Heart right ventricle (tissue), 16 donors: Measurements from ENCODE around the gene CASP9. TPM values are rescaled to one million over a fixed set of nuclear protein-coding genes. Genes with fewer than 3 reads are reported as not detected.
"Not testable (repeated sequence)": the region's sequence is repeated elsewhere in the genome, so short reads cannot be mapped to it uniquely, and the experiment has no call there.

Experiments used
- ATAC-seq, 8 donors: fragments of 200-7000 bp; cut with Tn5 transposase; one replicate each; pipeline ENCODE4 v1.9.1; 2020; ENCODE audit warnings: mild to moderate bottlenecking in 8 of 8, moderate library complexity in 8 of 8, moderate number of reproducible peaks in 1 of 8
- DNase-seq, 2 donors: peaks; one replicate each; pipeline ENCODE4 v3.0.0-alpha.2; 2020
- H3K27ac ChIP-seq, 10 donors: fragments of 200-600 bp; sonication (generic) in 2 of 10; one replicate each; pipeline versions ENCODE4 v1.5.0 to v1.8.0; 2020 to 2022; ENCODE audit warnings: mild to moderate bottlenecking in 3 of 10
- H3K27me3 ChIP-seq, 7 donors: fragments of 200-600 bp; one replicate each; pipeline ENCODE4 v1.8.0; 2021 to 2022; ENCODE audit warnings: mild to moderate bottlenecking in 2 of 7
- H3K36me3 ChIP-seq, 9 donors: fragments of 200-600 bp; sonication (generic) in 1 of 9; one replicate each; pipeline versions ENCODE4 v1.5.0 to v1.8.0; 2020 to 2022; ENCODE audit warnings: mild to moderate bottlenecking in 2 of 9
- H3K4me1 ChIP-seq, 9 donors: fragments of 200-600 bp; sonication (generic) in 1 of 9; one replicate each; pipeline versions ENCODE4 v1.5.0 to v1.8.0; 2020 to 2022; ENCODE audit warnings: mild to moderate bottlenecking in 4 of 9
- H3K4me3 ChIP-seq, 10 donors: fragments of 200-600 bp; sonication (generic) in 2 of 10; one replicate each; pipeline versions ENCODE4 v1.5.0 to v1.8.0; 2020 to 2022; ENCODE audit warnings: mild to moderate bottlenecking in 7 of 10, moderate library complexity in 2 of 10
- H3K9me3 ChIP-seq, 11 donors: fragments of 200-600 bp in 10 of 11; sonication (generic) in 2 of 11; one replicate each; pipeline versions ENCODE4 v1.5.0 to v1.8.0; 2013 to 2022; ENCODE audit warnings: mild to moderate bottlenecking in 2 of 11, control low read depth in 1 of 11, moderate library complexity in 1 of 11
- CTCF ChIP-seq, 9 donors: fragments of 200-600 bp; sonication (generic) in 2 of 9; IDR thresholded peaks; one replicate each; pipeline versions ENCODE4 v1.5.0 to v1.8.0; 2021 to 2022; ENCODE audit warnings: antibody characterized with exemption in 9 of 9, mild to moderate bottlenecking in 5 of 9, moderate library complexity in 1 of 9
- WGBS, 2 donors: extraction: QIAGEN DNeasy Blood & Tissue Kit; methylation state at CpG; one replicate each; pipeline ENCODE4 v1.1.7; 2013; ENCODE audit warnings: inconsistent platforms in 1 of 2; 5-methylcytosine and 5-hydroxymethylcytosine counted together
- intact Hi-C, 10 donors: fragments of 100-400 bp; cut with DNase I; formaldehyde crosslinking; loops; one replicate each; pipeline versions ENCODE4 v1.11.1 to v1.14.2; 2022
- polyA plus RNA-seq, 2 donors: library from polyadenylated mRNA; stranded (reverse); fragments of 200-250 nt; gene quantifications; one replicate each; pipeline ENCODE4 v1.2.3, GENCODE V29; 2013
- total RNA-seq, 10 donors: library from RNA; stranded (reverse); fragmentation: NEBNext Ultra II Directional in 3 of 10; extraction: Animal tissue kit (Norgen Biotek cat#: 25700) in 3 of 10; gene quantifications; one replicate each; pipeline versions ENCODE4 v1.2.1 to v1.2.4, GENCODE V29; 2021 to 2023
- donor health status: Arrhythmogenic right ventricular cardiomyopathy.
- donor health status: ischemic (EF 13 %, LVEDD 7.1; RV severe dilation, severe dysfunction).
- donor health status: healthy with polysubstance abuse.
- donor health status: DM: no; HTN: yes; CAD: no.
- donor health status: DM: no; HTN: no; CAD: no.
- donor health status: ischemic (EF 25% LVEDD 6.9; RV normal size, moderate dysfunction).
- donor health status: ischemic (EF 25% LVEDD 5.7; RV mildly dilated, moderate dysfunction).
- donor health status: healthy.
- donor health status: DM: yes; HTN: yes; CAD: no.
- donor health status: Ischemic cardiomyopathy.
- donor health status: ischemic (EF 35%, LVEDD 5.7; RV mildly dilated, moderate dysfunction).
- donor health status: nonischemic (EF 11% LVEDD 7.7; RV severe dilation, severe dysfunction).
- donor health status: DM: yes; HTN: yes; CAD: no.
- donor health status: PGD.
- donor health status: ischemic (EF 29% LVEDD 5.4; RV normal size, mild dysfunction).
- donor health status: nonischemic (EF 23%, LVEDD 6.1; RV moderate dilation, normal function).

CASP9 gene
- total and polyA plus RNA-seq, 12 donors, result 8.6 to 22.2 (median 14.3) TPM

- Histone ChIP-seq H3K27ac (no peak overlapping the region), H3K4me1 (peaks cover 0 to 7% (median 0%) of the 10 kb centered on the region in 9 donors), H3K4me3 (no peak overlapping the region), H3K27me3 (no peaks in the 10 kb centered on the region), H3K9me3 (no peaks in the 10 kb centered on the region), H3K36me3 (no peaks in the 10 kb centered on the region)
- ATAC-seq (no peak), DNase-seq (no peak)
- TF ChIP-seq CTCF (IDR thresholded peaks at IDR 0.05), result no peak
- 67 to 75% methylated on average over 3 of the region's 3 CpGs for WGBS, 2 donors
- intact Hi-C loops, result no loop called here
Measured at GRCh38 chr1:15469361-15469760, 54.7 kb downstream of the CASP9 start.

GRCh38 chr1:15468145-15468544, 55.9 kb downstream of the CASP9 start:
- H3K4me3 ChIP-seq, result no peak overlapping the region
- DNase-seq (no peak), ATAC-seq (no peak)
- no peaks in the 10 kb centered on the region for H3K27me3 ChIP-seq
- H3K36me3 ChIP-seq, result no peaks in the 10 kb centered on the region
- H3K9me3 ChIP-seq, result no peaks in the 10 kb centered on the region
- intact Hi-C loops, result no loop called here
- H3K4me1 ChIP-seq, result peaks cover 0 to 13% (median 0%) of the 10 kb centered on the region in 9 donors
- TF ChIP-seq CTCF (IDR thresholded peaks at IDR 0.05), result no peak
- no peak overlapping the region for H3K27ac ChIP-seq

- DNase-seq, ATAC-seq, H3K36me3 ChIP-seq, H3K27ac ChIP-seq, H3K9me3 ChIP-seq, intact Hi-C loops, H3K27me3 ChIP-seq, H3K4me3 ChIP-seq: not testable (repeated sequence)
- 91 to 96% methylated on average over 22 of the region's 22 CpGs for WGBS, 2 donors
- H3K4me1 ChIP-seq, result peaks cover 0 to 13% (median 0%) of the 10 kb centered on the region in 9 donors
Measured at GRCh38 chr1:15466955-15467625, 56.9 kb downstream of the CASP9 start.

DNA sequence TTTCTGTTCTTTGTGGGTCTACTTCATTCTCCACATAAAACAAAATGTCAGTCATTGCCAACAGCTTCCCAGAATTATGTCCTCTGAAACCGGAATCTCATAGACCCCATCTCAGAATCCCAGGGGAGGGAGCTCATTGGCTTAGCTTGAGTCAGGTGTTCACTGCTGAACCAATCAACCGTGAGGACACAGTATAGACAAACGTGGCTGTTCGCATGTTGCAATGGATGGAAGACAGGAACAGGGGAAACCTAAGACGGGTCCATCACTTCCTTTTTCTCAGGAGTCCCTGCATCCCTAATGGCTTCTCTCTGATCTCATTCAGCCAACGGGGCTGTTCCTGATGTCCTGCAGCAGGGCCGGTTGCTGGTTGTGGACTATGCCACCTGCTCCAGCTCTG, 58.3 kb downstream of the CASP9 start:
- peaks cover 0 to 13% (median 0%) of the 10 kb centered on the region in 9 donors for H3K4me1 ChIP-seq
- DNase-seq, result no peak
- intact Hi-C loops, result no loop called here
- H3K4me3 ChIP-seq, result no peak overlapping the region
- WGBS, 2 donors, result 74 to 76% methylated on average over 7 of the region's 7 CpGs
- H3K27ac ChIP-seq, result no peak overlapping the region
- H3K36me3 ChIP-seq, result no peaks in the 10 kb centered on the region
- no peaks in the 10 kb centered on the region for H3K9me3 ChIP-seq
- ATAC-seq, result no peak
- TF ChIP-seq CTCF (IDR thresholded peaks at IDR 0.05), result no peak
- no peaks in the 10 kb centered on the region for H3K27me3 ChIP-seq

DNA sequence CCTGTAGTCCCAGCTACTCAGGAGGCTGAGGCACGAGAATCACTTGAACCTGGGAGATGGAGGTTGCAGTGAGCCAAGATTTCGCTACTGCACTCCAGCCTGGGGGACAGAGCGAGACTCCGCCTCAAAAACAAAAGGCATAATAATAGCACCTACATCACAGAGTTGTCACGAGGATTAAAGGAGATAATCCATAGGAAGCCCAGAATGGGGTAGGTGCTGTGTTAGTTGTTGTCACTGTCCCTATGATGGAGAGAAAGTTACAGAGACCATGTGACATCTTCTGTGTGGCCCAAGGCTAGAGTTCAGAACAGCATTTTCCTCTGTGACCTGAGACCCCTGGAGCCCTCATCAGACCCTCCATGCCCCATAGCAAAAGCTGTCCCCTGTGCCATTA, 60.1 kb downstream of the CASP9 start:
- H3K4me3 ChIP-seq, intact Hi-C loops, H3K27me3 ChIP-seq, H3K27ac ChIP-seq, H3K36me3 ChIP-seq, H3K9me3 ChIP-seq, DNase-seq, ATAC-seq: not testable (repeated sequence)
- 90 to 91% methylated on average over 5 of the region's 5 CpGs for WGBS, 2 donors
- peaks cover 0 to 17% (median 0%) of the 10 kb centered on the region in 9 donors for H3K4me1 ChIP-seq

DNA sequence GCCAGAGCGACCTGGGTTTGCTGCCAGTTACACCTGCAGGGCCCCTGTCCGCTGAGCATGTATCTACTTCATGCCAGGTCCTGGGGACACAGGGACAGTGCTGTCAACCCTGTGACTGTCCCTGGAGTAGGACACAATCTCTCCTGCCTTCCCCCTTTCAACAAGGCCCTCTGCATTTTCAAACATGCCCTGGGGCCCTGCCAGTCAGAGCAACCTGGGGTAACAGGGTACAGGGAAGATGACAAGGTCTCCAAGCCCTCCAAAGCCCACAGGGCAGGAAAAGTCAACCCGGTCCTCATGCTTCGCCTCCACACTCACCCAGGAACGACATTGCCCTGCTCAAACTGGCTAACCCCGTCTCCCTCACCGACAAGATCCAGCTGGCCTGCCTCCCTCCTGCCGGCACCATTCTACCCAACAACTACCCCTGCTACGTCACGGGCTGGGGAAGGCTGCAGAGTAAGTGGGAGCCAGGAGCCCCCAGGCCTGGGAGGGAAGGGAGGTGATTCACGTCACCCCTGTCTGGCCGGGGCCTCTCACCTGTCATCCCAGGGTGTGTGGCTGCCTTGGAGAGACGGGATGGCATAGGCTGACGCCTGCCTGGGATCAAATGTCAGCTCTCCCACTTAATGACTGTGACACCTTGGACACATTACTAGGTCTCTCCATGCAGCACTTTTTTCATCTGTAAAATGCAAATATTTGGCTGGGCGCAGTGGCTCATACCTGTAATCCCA, 60.8 kb downstream of the CASP9 start:
- H3K4me3 ChIP-seq, intact Hi-C loops, H3K9me3 ChIP-seq, DNase-seq, H3K27me3 ChIP-seq, H3K36me3 ChIP-seq, H3K27ac ChIP-seq: not testable (repeated sequence)
- H3K4me1 ChIP-seq, result peaks cover 0 to 17% (median 0%) of the 10 kb centered on the region in 9 donors
- peak in 2 of 8 donors; percentile 23 to 24 for ATAC-seq
- WGBS, 2 donors, result 66 to 75% methylated on average over 12 of the region's 15 CpGs
